HEK293 (cell line): ENCODE results near the gene NHS.

Experiments used
- CTCF ChIA-PET: fragments of 350-600 bp; formaldehyde crosslinking; extraction: SDS; loops from one replicate; lab custom pipeline; 2021; ENCODE audit warnings: antibody characterized with exemption; lab: Yijun Ruan, JAX
- POLR2A ChIA-PET: fragments of 300-600 bp; formaldehyde crosslinking; extraction: SDS; loops from one replicate; lab custom pipeline; 2020; ENCODE audit warnings: antibody characterized with exemption, inconsistent platforms; lab: Yijun Ruan, JAX
- H3K27ac ChIP-seq: fragments of 200-500 bp; sonication (Bioruptor generic); 2 replicates; pipeline ENCODE4 v1.5.1; 2014; ENCODE audit warnings: low read depth, low read length, control low read depth, inconsistent platforms; ENCODE audit errors: extremely low read depth
- H3K36me3 ChIP-seq, 2 experiments: fragments of 200-500 bp in 1 of 2; sonication (Bioruptor generic) in 1 of 2; 1 replicate in 1 of 2; 2 replicates in 1 of 2; pipeline ENCODE4 v1.5.1; 2014 to 2017; ENCODE audit warnings: inconsistent platforms in 2 of 2, low read length in 2 of 2; ENCODE audit not compliant: control insufficient read depth in 2 of 2, insufficient read depth in 1 of 2
- H3K4me1 ChIP-seq: fragments of 200-500 bp; sonication (Bioruptor generic); 2 replicates; pipeline ENCODE4 v1.5.1; 2014; ENCODE audit warnings: mild to moderate bottlenecking, low read length, inconsistent platforms; ENCODE audit not compliant: control insufficient read depth, insufficient read depth
- H3K4me3 ChIP-seq: 2 replicates; pipeline ENCODE4 v1.5.1; 2011; ENCODE audit warnings: low read depth, mild to moderate bottlenecking, control low read depth, low read length, moderate library complexity
- H3K9me3 ChIP-seq: fragments of 200-500 bp; sonication (Bioruptor generic); 2 replicates; pipeline ENCODE4 v1.5.1; 2014; ENCODE audit warnings: low read depth, low read length, inconsistent platforms; ENCODE audit not compliant: control insufficient read depth, insufficient read depth
- FEZF1 ChIP-seq: fragments of 450-650 bp; formaldehyde crosslinking; IDR thresholded peaks from 2 replicates; pipeline ENCODE4 v1.5.1; 2016; ENCODE audit warnings: missing biosample characterization, missing genetic modification characterization
- GLIS2 ChIP-seq: fragments of 450-650 bp; formaldehyde crosslinking; IDR thresholded peaks from 2 replicates; pipeline ENCODE4 v1.5.1; 2016; ENCODE audit warnings: missing biosample characterization, missing genetic modification characterization
- HOXD13 ChIP-seq: sonication (generic); formaldehyde crosslinking; IDR thresholded peaks from 2 replicates; pipeline ENCODE4 v1.8.0; 2022; ENCODE audit warnings: missing genetic modification reagents, borderline replicate concordance
- PRDM1 ChIP-seq: fragments of 450-650 bp; formaldehyde crosslinking; IDR thresholded peaks from 2 replicates; pipeline ENCODE4; 2016; ENCODE audit warnings: missing biosample characterization, missing genetic modification characterization
- SCRT2 ChIP-seq: fragments of 450-650 bp; formaldehyde crosslinking; IDR thresholded peaks from 2 replicates; pipeline ENCODE4 v1.5.1; 2016; ENCODE audit warnings: missing biosample characterization, missing genetic modification characterization
- YY2 ChIP-seq: fragments of 450-650 bp; formaldehyde crosslinking; IDR thresholded peaks from 2 replicates; pipeline ENCODE4 v1.5.1; 2016; ENCODE audit warnings: missing biosample characterization, missing genetic modification characterization
- ZFHX2 ChIP-seq: fragments of 450-650 bp; formaldehyde crosslinking; conservative IDR thresholded peaks from 2 replicates; pipeline ENCODE4 v1.5.1; 2016; ENCODE audit warnings: missing biosample characterization, missing genetic modification characterization
- ZNF138 ChIP-seq: fragments of 450-650 bp; formaldehyde crosslinking; IDR thresholded peaks from 2 replicates; pipeline ENCODE4 v1.5.1; 2016; ENCODE audit warnings: missing biosample characterization, missing genetic modification characterization, borderline replicate concordance
- ZNF501 ChIP-seq: fragments of 450-650 bp; formaldehyde crosslinking; IDR thresholded peaks from 2 replicates; pipeline ENCODE4 v1.5.1; 2016; ENCODE audit warnings: missing biosample characterization, missing genetic modification characterization
- ZNF510 ChIP-seq: fragments of 450-650 bp; formaldehyde crosslinking; IDR thresholded peaks from 2 replicates; pipeline ENCODE4 v1.5.1; 2018; ENCODE audit warnings: mild to moderate bottlenecking, missing genetic modification characterization, missing biosample characterization; ENCODE audit not compliant: insufficient replicate concordance
- ZNF670 ChIP-seq: fragments of 450-650 bp; formaldehyde crosslinking; IDR thresholded peaks from 2 replicates; pipeline ENCODE4 v1.5.1; 2016; ENCODE audit warnings: missing biosample characterization, missing genetic modification characterization, low read depth
- ZNF785 ChIP-seq: fragments of 450-650 bp; formaldehyde crosslinking; IDR thresholded peaks from 2 replicates; pipeline ENCODE4 v1.5.1; 2016; ENCODE audit warnings: missing biosample characterization, missing genetic modification characterization
- TF ChIP-seq, protein P1 (sequence below): fragments of 450-650 bp; formaldehyde crosslinking; IDR thresholded peaks from 2 replicates; pipeline ENCODE4 v1.5.1; 2016; ENCODE audit warnings: missing biosample characterization, missing genetic modification characterization, borderline replicate concordance
- TF ChIP-seq, protein P2 (sequence below): fragments of 450-650 bp; formaldehyde crosslinking; IDR thresholded peaks from 2 replicates; pipeline ENCODE4; 2016; ENCODE audit warnings: missing biosample characterization, missing genetic modification characterization
- TF ChIP-seq, protein P3 (sequence below): fragments of 450-650 bp; formaldehyde crosslinking; IDR thresholded peaks from 2 replicates; pipeline ENCODE4 v1.5.1; 2016; ENCODE audit warnings: missing biosample characterization, missing genetic modification characterization, low read depth
- TF ChIP-seq, protein P4 (sequence below): fragments of 450-650 bp; formaldehyde crosslinking; IDR thresholded peaks from 2 replicates; pipeline ENCODE4 v1.5.1; 2016; ENCODE audit warnings: missing biosample characterization, missing genetic modification characterization
- TF ChIP-seq, protein P5 (sequence below): fragments of 450-650 bp; formaldehyde crosslinking; IDR thresholded peaks from 2 replicates; pipeline ENCODE4 v1.5.1; 2016; ENCODE audit warnings: missing biosample characterization, missing genetic modification characterization
- TF ChIP-seq, protein P6 (sequence below): fragments of 450-650 bp; formaldehyde crosslinking; IDR thresholded peaks from 2 replicates; pipeline ENCODE4 v1.5.1; 2016; ENCODE audit warnings: missing biosample characterization, missing genetic modification characterization

Gene NHS

DNA sequence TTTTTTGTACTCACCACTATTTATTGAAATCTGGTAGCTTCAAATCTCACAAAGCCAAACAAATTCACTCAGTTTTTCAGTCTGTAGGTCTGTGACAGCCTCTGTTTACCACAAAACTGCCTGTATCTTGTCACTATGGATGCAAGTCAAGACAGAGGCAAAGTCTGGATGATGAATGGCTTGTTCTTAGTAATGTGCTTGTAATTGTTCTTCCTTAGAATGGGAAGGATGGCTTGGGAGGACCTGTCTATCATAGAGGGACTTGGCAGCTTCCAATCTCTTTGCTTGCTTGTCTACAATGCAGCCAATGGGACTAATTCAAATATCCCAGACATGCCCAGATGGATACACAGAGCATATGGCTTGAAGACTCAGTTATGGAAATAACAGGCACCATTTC lies 221.1 kb downstream of the NHS start:
- no peak overlapping the region for H3K4me3 ChIP-seq
- CTCF ChIA-PET = interaction anchor here (0.6 to 0.7 kb wide), 3 partner anchors 52 to 232 kb away, joined by 3 to 4 read pairs (median 3); no protein-coding TSS in a partner anchor
- no peak overlapping the region for H3K27ac ChIP-seq
- H3K4me1 ChIP-seq = peaks cover 2% of the 10 kb centered on the region; the same call in 1 of the 2 replicates
- no peaks in the 10 kb centered on the region for H3K36me3 ChIP-seq
- TF ChIP-seq, protein P1, sequence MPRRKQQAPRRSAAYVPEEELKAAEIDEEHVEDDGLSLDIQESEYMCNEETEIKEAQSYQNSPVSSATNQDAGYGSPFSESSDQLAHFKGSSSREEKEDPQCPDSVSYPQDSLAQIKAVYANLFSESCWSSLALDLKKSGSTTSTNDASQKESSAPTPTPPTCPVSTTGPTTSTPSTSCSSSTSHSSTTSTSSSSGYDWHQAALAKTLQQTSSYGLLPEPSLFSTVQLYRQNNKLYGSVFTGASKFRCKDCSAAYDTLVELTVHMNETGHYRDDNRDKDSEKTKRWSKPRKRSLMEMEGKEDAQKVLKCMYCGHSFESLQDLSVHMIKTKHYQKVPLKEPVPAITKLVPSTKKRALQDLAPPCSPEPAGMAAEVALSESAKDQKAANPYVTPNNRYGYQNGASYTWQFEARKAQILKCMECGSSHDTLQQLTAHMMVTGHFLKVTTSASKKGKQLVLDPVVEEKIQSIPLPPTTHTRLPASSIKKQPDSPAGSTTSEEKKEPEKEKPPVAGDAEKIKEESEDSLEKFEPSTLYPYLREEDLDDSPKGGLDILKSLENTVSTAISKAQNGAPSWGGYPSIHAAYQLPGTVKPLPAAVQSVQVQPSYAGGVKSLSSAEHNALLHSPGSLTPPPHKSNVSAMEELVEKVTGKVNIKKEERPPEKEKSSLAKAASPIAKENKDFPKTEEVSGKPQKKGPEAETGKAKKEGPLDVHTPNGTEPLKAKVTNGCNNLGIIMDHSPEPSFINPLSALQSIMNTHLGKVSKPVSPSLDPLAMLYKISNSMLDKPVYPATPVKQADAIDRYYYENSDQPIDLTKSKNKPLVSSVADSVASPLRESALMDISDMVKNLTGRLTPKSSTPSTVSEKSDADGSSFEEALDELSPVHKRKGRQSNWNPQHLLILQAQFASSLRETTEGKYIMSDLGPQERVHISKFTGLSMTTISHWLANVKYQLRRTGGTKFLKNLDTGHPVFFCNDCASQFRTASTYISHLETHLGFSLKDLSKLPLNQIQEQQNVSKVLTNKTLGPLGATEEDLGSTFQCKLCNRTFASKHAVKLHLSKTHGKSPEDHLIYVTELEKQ = no peak
- no peak for TF ChIP-seq ZNF785 (tag by site-specific recombination)
- TF ChIP-seq, protein P2, sequence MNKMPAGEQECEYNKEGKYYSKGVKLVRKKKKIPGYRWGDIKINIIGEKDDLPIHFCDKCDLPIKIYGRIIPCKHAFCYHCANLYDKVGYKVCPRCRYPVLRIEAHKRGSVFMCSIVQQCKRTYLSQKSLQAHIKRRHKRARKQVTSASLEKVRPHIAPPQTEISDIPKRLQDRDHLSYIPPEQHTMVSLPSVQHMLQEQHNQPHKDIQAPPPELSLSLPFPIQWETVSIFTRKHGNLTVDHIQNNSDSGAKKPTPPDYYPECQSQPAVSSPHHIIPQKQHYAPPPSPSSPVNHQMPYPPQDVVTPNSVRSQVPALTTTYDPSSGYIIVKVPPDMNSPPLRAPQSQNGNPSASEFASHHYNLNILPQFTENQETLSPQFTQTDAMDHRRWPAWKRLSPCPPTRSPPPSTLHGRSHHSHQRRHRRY (tag by site-specific recombination) = no peak
- TF ChIP-seq, protein P3, sequence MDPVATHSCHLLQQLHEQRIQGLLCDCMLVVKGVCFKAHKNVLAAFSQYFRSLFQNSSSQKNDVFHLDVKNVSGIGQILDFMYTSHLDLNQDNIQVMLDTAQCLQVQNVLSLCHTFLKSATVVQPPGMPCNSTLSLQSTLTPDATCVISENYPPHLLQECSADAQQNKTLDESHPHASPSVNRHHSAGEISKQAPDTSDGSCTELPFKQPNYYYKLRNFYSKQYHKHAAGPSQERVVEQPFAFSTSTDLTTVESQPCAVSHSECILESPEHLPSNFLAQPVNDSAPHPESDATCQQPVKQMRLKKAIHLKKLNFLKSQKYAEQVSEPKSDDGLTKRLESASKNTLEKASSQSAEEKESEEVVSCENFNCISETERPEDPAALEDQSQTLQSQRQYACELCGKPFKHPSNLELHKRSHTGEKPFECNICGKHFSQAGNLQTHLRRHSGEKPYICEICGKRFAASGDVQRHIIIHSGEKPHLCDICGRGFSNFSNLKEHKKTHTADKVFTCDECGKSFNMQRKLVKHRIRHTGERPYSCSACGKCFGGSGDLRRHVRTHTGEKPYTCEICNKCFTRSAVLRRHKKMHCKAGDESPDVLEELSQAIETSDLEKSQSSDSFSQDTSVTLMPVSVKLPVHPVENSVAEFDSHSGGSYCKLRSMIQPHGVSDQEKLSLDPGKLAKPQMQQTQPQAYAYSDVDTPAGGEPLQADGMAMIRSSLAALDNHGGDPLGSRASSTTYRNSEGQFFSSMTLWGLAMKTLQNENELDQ (tag by site-specific recombination) = no peak
- POLR2A ChIA-PET = no interaction called here
- H3K9me3 ChIP-seq = no peaks in the 10 kb centered on the region

DNA sequence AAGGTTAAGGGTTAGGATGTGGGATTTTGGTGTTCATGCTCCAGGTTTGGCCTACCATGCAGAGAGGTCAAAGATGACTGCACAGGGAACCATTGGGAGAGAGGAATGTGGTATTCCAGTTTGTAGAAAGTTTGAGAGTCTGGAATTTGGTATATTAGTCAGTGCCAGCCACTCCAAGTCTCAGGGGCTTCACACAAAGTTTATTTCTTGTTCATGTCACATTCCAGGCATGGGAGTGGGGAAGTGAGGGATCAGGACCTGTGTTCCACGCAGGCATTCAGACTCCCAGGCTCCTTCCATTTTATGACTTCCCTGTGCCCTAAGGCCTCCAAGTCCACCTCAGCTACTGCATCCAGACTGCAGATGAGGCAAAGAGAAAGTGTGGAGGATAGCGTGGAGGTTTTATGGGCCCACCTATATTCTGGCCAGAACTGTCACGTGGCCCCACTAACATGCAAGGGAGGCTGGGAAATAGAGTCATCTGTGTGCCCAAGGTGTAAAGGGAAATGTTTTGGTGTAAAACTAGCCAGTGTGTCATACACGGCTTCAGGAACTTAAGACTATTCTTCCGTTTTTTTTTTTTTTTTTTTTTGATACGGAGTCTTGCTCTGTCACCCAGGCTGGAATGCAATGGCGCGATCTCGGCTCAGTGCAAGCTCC lies 221.7 kb downstream of the NHS start:
- Histone ChIP-seq H3K4me1 (peaks cover 2% of the 10 kb centered on the region; the same call in 1 of the 2 replicates), H3K9me3 (no peaks in the 10 kb centered on the region), H3K4me3 (no peak overlapping the region), H3K27ac (no peak overlapping the region), H3K36me3 (no peaks in the 10 kb centered on the region)
- TF ChIP-seq ZFHX2 (tag by site-specific recombination) (no peak), SCRT2 (no peak), HOXD13 (CRISPR knock-in tag) (no peak), ZNF138 (no peak), ZNF510 (no peak), ZNF501 (tag by site-specific recombination) (no peak), ZNF670 (tag by site-specific recombination) (no peak), YY2 (tag by site-specific recombination) (no peak), PRDM1 (tag by site-specific recombination) (no peak), FEZF1 (tag by site-specific recombination) (no peak), GLIS2 (no peak)
- TF ChIP-seq, protein P4, sequence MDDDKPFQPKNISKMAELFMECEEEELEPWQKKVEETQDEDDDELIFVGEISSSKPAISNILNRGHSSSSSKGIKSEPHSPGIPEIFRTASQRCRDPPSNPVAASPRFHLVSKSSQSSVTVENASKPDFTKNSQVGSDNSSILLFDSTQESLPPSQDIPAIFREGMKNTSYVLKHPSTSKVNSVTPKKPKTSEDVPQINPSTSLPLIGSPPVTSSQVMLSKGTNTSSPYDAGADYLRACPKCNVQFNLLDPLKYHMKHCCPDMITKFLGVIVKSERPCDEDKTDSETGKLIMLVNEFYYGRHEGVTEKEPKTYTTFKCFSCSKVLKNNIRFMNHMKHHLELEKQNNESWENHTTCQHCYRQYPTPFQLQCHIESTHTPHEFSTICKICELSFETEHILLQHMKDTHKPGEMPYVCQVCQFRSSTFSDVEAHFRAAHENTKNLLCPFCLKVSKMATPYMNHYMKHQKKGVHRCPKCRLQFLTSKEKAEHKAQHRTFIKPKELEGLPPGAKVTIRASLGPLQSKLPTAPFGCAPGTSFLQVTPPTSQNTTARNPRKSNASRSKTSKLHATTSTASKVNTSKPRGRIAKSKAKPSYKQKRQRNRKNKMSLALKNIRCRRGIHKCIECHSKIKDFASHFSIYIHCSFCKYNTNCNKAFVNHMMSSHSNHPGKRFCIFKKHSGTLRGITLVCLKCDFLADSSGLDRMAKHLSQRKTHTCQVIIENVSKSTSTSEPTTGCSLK (tag by site-specific recombination) = no peak
- TF ChIP-seq, protein P5, sequence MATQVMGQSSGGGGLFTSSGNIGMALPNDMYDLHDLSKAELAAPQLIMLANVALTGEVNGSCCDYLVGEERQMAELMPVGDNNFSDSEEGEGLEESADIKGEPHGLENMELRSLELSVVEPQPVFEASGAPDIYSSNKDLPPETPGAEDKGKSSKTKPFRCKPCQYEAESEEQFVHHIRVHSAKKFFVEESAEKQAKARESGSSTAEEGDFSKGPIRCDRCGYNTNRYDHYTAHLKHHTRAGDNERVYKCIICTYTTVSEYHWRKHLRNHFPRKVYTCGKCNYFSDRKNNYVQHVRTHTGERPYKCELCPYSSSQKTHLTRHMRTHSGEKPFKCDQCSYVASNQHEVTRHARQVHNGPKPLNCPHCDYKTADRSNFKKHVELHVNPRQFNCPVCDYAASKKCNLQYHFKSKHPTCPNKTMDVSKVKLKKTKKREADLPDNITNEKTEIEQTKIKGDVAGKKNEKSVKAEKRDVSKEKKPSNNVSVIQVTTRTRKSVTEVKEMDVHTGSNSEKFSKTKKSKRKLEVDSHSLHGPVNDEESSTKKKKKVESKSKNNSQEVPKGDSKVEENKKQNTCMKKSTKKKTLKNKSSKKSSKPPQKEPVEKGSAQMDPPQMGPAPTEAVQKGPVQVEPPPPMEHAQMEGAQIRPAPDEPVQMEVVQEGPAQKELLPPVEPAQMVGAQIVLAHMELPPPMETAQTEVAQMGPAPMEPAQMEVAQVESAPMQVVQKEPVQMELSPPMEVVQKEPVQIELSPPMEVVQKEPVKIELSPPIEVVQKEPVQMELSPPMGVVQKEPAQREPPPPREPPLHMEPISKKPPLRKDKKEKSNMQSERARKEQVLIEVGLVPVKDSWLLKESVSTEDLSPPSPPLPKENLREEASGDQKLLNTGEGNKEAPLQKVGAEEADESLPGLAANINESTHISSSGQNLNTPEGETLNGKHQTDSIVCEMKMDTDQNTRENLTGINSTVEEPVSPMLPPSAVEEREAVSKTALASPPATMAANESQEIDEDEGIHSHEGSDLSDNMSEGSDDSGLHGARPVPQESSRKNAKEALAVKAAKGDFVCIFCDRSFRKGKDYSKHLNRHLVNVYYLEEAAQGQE (tag by site-specific recombination) = no peak
- TF ChIP-seq, protein P6, sequence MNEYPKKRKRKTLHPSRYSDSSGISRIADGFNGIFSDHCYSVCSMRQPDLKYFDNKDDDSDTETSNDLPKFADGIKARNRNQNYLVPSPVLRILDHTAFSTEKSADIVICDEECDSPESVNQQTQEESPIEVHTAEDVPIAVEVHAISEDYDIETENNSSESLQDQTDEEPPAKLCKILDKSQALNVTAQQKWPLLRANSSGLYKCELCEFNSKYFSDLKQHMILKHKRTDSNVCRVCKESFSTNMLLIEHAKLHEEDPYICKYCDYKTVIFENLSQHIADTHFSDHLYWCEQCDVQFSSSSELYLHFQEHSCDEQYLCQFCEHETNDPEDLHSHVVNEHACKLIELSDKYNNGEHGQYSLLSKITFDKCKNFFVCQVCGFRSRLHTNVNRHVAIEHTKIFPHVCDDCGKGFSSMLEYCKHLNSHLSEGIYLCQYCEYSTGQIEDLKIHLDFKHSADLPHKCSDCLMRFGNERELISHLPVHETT (tag by site-specific recombination) = no peak
- POLR2A ChIA-PET = no interaction called here
- CTCF ChIA-PET = interaction anchor here (0.6 to 0.9 kb wide), 4 partner anchors 52 to 94 kb away, joined by 3 to 5 read pairs (median 4); no protein-coding TSS in a partner anchor
